ENCODE data around the gene BHLHE40.

Gene BHLHE40

GRCh38 chr3:5002871-5003247 lies 23.6 kb downstream of the BHLHE40 start:
- TF ChIP-seq FOXP2 (optimal IDR thresholded peaks at IDR 0.05; ENCODE audit: borderline replicate concordance, extremely low read depth, extremely low read length, insufficient read depth) = no peak

DNA sequence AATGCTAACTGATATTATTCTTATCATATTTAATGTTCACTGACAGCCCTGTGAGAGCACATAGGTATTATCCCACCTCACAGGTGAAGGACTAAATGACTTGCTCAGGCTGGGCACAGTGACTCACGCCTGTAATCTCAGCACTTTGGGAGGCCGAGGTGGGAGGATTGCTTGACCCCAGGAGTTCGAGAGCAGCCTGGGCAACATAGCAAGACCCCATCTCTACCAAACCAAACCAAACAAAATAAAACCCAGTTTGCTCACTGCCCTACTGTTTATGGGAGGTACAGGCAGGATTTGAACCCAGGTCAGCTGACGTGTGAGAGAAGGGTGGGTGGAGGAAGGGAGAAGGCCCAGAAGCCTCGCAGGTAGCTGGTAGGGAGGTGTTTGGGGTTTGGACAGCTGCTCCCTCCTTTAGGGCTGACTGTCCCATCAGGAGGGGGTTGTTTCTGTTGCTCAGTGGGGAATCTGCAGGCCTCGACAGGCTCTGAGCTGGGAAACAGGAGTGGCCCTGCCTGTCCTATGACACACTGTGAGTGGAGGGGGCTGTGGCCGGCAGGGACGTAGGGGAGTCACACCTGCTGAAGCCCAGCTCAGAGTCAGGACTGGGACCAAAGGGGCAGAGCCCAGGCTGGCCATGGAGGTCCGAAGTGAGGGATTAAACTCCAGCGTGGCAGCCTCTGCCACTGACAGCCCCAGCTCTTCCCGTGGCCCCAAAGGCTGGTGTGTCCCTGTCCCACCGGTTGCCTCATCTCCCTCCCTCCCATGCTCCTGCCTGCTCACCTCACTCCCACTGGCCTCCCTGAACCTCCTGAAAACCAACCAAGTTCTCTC lies 25.3 kb downstream of the BHLHE40 start:
- no peak for TF ChIP-seq FOXP2 (optimal IDR thresholded peaks at IDR 0.05; ENCODE audit: borderline replicate concordance, extremely low read depth, extremely low read length, insufficient read depth)
- TF ChIP-seq TAF1 (IDR thresholded peaks at IDR 0.05; ENCODE audit: borderline replicate concordance, insufficient read depth, low read length) = no peak
- TF ChIP-seq, protein P1, sequence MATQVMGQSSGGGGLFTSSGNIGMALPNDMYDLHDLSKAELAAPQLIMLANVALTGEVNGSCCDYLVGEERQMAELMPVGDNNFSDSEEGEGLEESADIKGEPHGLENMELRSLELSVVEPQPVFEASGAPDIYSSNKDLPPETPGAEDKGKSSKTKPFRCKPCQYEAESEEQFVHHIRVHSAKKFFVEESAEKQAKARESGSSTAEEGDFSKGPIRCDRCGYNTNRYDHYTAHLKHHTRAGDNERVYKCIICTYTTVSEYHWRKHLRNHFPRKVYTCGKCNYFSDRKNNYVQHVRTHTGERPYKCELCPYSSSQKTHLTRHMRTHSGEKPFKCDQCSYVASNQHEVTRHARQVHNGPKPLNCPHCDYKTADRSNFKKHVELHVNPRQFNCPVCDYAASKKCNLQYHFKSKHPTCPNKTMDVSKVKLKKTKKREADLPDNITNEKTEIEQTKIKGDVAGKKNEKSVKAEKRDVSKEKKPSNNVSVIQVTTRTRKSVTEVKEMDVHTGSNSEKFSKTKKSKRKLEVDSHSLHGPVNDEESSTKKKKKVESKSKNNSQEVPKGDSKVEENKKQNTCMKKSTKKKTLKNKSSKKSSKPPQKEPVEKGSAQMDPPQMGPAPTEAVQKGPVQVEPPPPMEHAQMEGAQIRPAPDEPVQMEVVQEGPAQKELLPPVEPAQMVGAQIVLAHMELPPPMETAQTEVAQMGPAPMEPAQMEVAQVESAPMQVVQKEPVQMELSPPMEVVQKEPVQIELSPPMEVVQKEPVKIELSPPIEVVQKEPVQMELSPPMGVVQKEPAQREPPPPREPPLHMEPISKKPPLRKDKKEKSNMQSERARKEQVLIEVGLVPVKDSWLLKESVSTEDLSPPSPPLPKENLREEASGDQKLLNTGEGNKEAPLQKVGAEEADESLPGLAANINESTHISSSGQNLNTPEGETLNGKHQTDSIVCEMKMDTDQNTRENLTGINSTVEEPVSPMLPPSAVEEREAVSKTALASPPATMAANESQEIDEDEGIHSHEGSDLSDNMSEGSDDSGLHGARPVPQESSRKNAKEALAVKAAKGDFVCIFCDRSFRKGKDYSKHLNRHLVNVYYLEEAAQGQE (IDR thresholded peaks at IDR 0.05; ENCODE audit: insufficient read depth in 1 of 2, low read depth in 2 of 2, low read length in 2 of 2) = no peak
- no peak for TF ChIP-seq POLR2AphosphoS5 (IDR thresholded peaks at IDR 0.05; ENCODE audit: low read depth, low read length)
- no peak for TF ChIP-seq SIN3A (IDR thresholded peaks at IDR 0.05; ENCODE audit: borderline replicate concordance, insufficient read depth, low read length)

- TF ChIP-seq POLR2AphosphoS5 (IDR thresholded peaks at IDR 0.05; ENCODE audit: low read depth, low read length) (no peak), SIN3A (IDR thresholded peaks at IDR 0.05; ENCODE audit: borderline replicate concordance, insufficient read depth, low read length) (no peak), FOXP2 (optimal IDR thresholded peaks at IDR 0.05; ENCODE audit: borderline replicate concordance, extremely low read depth, extremely low read length, insufficient read depth) (no peak), TAF1 (IDR thresholded peaks at IDR 0.05; ENCODE audit: borderline replicate concordance, insufficient read depth, low read length) (no peak)
- TF ChIP-seq, protein P1 (IDR thresholded peaks at IDR 0.05; ENCODE audit: insufficient read depth in 1 of 2, low read depth in 2 of 2, low read length in 2 of 2) = no peak
Measured at GRCh38 chr3:5005367-5005766, 26.1 kb downstream of the BHLHE40 start.

- TF ChIP-seq SIN3A (IDR thresholded peaks at IDR 0.05; ENCODE audit: borderline replicate concordance, insufficient read depth, low read length) (no peak), TAF1 (IDR thresholded peaks at IDR 0.05; ENCODE audit: borderline replicate concordance, insufficient read depth, low read length) (no peak), FOXP2 (optimal IDR thresholded peaks at IDR 0.05; ENCODE audit: borderline replicate concordance, extremely low read depth, extremely low read length, insufficient read depth) (no peak), POLR2AphosphoS5 (IDR thresholded peaks at IDR 0.05; ENCODE audit: low read depth, low read length) (no peak)
- TF ChIP-seq, protein P1 (IDR thresholded peaks at IDR 0.05; ENCODE audit: insufficient read depth in 1 of 2, low read depth in 2 of 2, low read length in 2 of 2) = no peak
Measured at GRCh38 chr3:5006755-5007202, 27.5 kb downstream of the BHLHE40 start.

GRCh38 chr3:5007873-5008272 lies 28.6 kb downstream of the BHLHE40 start:
- TF ChIP-seq, protein P1 (IDR thresholded peaks at IDR 0.05; ENCODE audit: insufficient read depth in 1 of 2, low read depth in 2 of 2, low read length in 2 of 2) = no peak
- TF ChIP-seq POLR2AphosphoS5 (IDR thresholded peaks at IDR 0.05; ENCODE audit: low read depth, low read length) (no peak), TAF1 (IDR thresholded peaks at IDR 0.05; ENCODE audit: borderline replicate concordance, insufficient read depth, low read length) (no peak), FOXP2 (optimal IDR thresholded peaks at IDR 0.05; ENCODE audit: borderline replicate concordance, extremely low read depth, extremely low read length, insufficient read depth) (no peak), SIN3A (IDR thresholded peaks at IDR 0.05; ENCODE audit: borderline replicate concordance, insufficient read depth, low read length) (no peak)
